ENCODE measurements around the gene NCKAP5.

- no peak for TF ChIP-seq YY1 (IDR thresholded peaks at IDR 0.05; ENCODE audit: insufficient read depth, insufficient read length)
- no peak for TF ChIP-seq SUZ12 (IDR thresholded peaks at IDR 0.05; ENCODE audit: extremely low read depth, insufficient read depth, insufficient read length)
- no peak for TF ChIP-seq ZNF274 (IDR thresholded peaks at IDR 0.05; ENCODE audit: low read depth, low read length)
Observed at GRCh38 chr2:133334923-133335322, 233.3 kb downstream of the NCKAP5 start.

Data from NT2/D1 (cell line).